Measurements from ENCODE around the gene ST7. TPM values are rescaled to one million over a fixed set of nuclear protein-coding genes. Genes with fewer than 3 reads are reported as not detected.

Gene ST7
- total and polyA plus RNA-seq, 2 of the 13 experiments (the other 11 are each of a cell fraction or from before 2014, with no cell fraction given), result 17.3 to 23.5 TPM

DNA sequence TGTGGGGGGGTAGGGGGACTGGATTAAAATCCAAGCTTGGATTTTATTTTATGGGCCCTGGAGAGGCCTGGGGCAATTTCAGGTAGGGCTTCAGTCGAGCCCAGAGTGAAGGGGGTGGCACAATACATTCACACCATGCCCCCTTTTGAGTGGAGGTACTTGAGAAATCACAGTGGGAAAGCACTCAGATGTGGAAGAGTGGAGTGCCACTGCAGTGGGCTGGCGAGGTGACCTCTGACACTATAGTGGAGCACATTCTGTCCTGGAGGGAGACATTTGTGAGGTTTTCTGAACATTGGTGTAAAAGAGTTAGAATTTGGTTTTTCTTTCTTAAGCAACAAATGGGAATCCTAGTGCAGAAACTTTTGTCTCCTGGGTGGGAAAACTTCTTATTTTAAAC lies 226.4 kb downstream of the ST7 start:
- Histone ChIP-seq H3K4me2 (ENCODE audit: low read depth, low read length) (no peak overlapping the region), H4K20me1 (ENCODE audit: insufficient read depth, low read length) (no peaks in the 10 kb centered on the region), H3K4me3 (replicated peaks in 1 of 3; ENCODE audit: insufficient read depth in 1 of 3, low read depth in 2 of 3, low read length in 3 of 3) (no peak overlapping the region), H2AFZ (ENCODE audit: low read length) (no peak overlapping the region), H3K9ac (ENCODE audit: insufficient read depth, low read depth, low read length) (no peak overlapping the region), H3K27ac (ENCODE audit: extremely low read length, insufficient read depth, low read length) (no peak overlapping the region), H3K36me3 (replicated peaks in 1 of 2; ENCODE audit: control insufficient read depth in 1 of 2, insufficient read depth in 2 of 2, low read length in 2 of 2) (no peaks in the 10 kb centered on the region; a peak in 3 of 5 replicates), H3K79me2 (ENCODE audit: insufficient read depth, low read length) (no peaks in the 10 kb centered on the region), H3K4me1 (ENCODE audit: insufficient read depth, low read length) (no peaks in the 10 kb centered on the region), H3K27me3 (ENCODE audit: control insufficient read depth in 1 of 2, insufficient read depth in 2 of 2, low read length in 2 of 2) (no peaks in the 10 kb centered on the region), H3K9me3 (ENCODE audit: low read length) (no peaks in the 10 kb centered on the region)
- CTCF ChIA-PET (ENCODE audit: low intra/inter-chr PET ratio, low total read pairs), result no interaction called here
- intact Hi-C loops (cut with micrococcal nuclease; ENCODE audit: unreplicated experiment) (no loop called here), in situ Hi-C loops (cut with HindIII; ENCODE audit: extremely low pct_ligation_motif_present, low pct_unique_long_range_greater_than_20kb) (no loop called here)
- DNase-seq (ENCODE audit: low spot score), result no peak
- POLR2A ChIA-PET, result no interaction called here
- FAIRE-seq, result no peak
- ATAC-seq, result no peak
- no peak for TF ChIP-seq HNRNPUL1 (IDR thresholded peaks at IDR 0.05; ENCODE audit: low read depth, low read length)
- no peak for TF ChIP-seq JUN (CRISPR knock-in tag; IDR thresholded peaks at IDR 0.05)
- no peak for TF ChIP-seq ZC3H13 (CRISPR knock-in tag; IDR thresholded peaks at IDR 0.05)
- 89% methylated on average over 2 of the region's 2 CpGs for WGBS (ENCODE audit: low lambda C conversion rate)
- BruUV-seq (replicated peaks), result no TSS peak

GRCh38 chr7:117183729-117184128 lies 230.4 kb downstream of the ST7 start:
- no peak overlapping the region for H3K4me3 ChIP-seq (replicated peaks in 1 of 3; ENCODE audit: insufficient read depth in 1 of 3, low read depth in 2 of 3, low read length in 3 of 3)
- intact Hi-C loops (cut with micrococcal nuclease; ENCODE audit: unreplicated experiment) (no loop called here), in situ Hi-C loops (cut with HindIII; ENCODE audit: extremely low pct_ligation_motif_present, low pct_unique_long_range_greater_than_20kb) (no loop called here)
- ChIA-PET CTCF (ENCODE audit: low intra/inter-chr PET ratio, low total read pairs) (no interaction called here), POLR2A (no interaction called here)
- no peaks in the 10 kb centered on the region for H3K79me2 ChIP-seq (ENCODE audit: insufficient read depth, low read length)
- H3K9me3 ChIP-seq (ENCODE audit: low read length), result no peaks in the 10 kb centered on the region
- no peaks in the 10 kb centered on the region for H3K4me1 ChIP-seq (ENCODE audit: insufficient read depth, low read length)
- BruUV-seq (replicated peaks), result no TSS peak
- no peak overlapping the region for H3K9ac ChIP-seq (ENCODE audit: insufficient read depth, low read depth, low read length)
- WGBS (ENCODE audit: low lambda C conversion rate), result 99% methylated on average over 2 of the region's 2 CpGs
- no peak for ATAC-seq
- no peak for FAIRE-seq
- H3K36me3 ChIP-seq (replicated peaks in 1 of 2; ENCODE audit: control insufficient read depth in 1 of 2, insufficient read depth in 2 of 2, low read length in 2 of 2), result no peaks in the 10 kb centered on the region; a peak in 3 of 5 replicates
- H3K4me2 ChIP-seq (ENCODE audit: low read depth, low read length), result no peak overlapping the region
- H2AFZ ChIP-seq (ENCODE audit: low read length), result no peak overlapping the region
- H3K27me3 ChIP-seq (ENCODE audit: control insufficient read depth in 1 of 2, insufficient read depth in 2 of 2, low read length in 2 of 2), result no peaks in the 10 kb centered on the region
- no peak for DNase-seq (ENCODE audit: low spot score)
- H3K27ac ChIP-seq (ENCODE audit: extremely low read length, insufficient read depth, low read length), result no peak overlapping the region
- no peaks in the 10 kb centered on the region for H4K20me1 ChIP-seq (ENCODE audit: insufficient read depth, low read length)
- no peak for TF ChIP-seq ZNF501 (CRISPR knock-in tag; IDR thresholded peaks at IDR 0.05)
- TF ChIP-seq CEBPB (IDR thresholded peaks at IDR 0.05; ENCODE audit: borderline replicate concordance, low read depth, low read length), result no peak
- TF ChIP-seq MLX (CRISPR knock-in tag; IDR thresholded peaks at IDR 0.05), result no peak
- TF ChIP-seq ATM (IDR thresholded peaks at IDR 0.05; ENCODE audit: borderline replicate concordance), result no peak
- no peak for TF ChIP-seq KDM5B (CRISPR knock-in tag; IDR thresholded peaks at IDR 0.05; ENCODE audit: borderline replicate concordance)
- no peak for TF ChIP-seq ZNF569 (CRISPR knock-in tag; IDR thresholded peaks at IDR 0.05; ENCODE audit: borderline replicate concordance)
- no peak for TF ChIP-seq ZNF678 (CRISPR knock-in tag; IDR thresholded peaks at IDR 0.05)
- TF ChIP-seq, protein P1, sequence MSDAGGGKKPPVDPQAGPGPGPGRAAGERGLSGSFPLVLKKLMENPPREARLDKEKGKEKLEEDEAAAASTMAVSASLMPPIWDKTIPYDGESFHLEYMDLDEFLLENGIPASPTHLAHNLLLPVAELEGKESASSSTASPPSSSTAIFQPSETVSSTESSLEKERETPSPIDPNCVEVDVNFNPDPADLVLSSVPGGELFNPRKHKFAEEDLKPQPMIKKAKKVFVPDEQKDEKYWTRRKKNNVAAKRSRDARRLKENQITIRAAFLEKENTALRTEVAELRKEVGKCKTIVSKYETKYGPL (CRISPR knock-in tag; IDR thresholded peaks at IDR 0.05), result no peak
- TF ChIP-seq BHLHE40 (IDR thresholded peaks at IDR 0.05; ENCODE audit: low read length), result no peak
- no peak for TF ChIP-seq ZNF605 (CRISPR knock-in tag; IDR thresholded peaks at IDR 0.05)
- TF ChIP-seq KLF12 (CRISPR knock-in tag; IDR thresholded peaks at IDR 0.05; ENCODE audit: borderline replicate concordance), result no peak
- TF ChIP-seq ZNF740 (CRISPR knock-in tag; IDR thresholded peaks at IDR 0.05), result no peak
- TF ChIP-seq, protein P2, sequence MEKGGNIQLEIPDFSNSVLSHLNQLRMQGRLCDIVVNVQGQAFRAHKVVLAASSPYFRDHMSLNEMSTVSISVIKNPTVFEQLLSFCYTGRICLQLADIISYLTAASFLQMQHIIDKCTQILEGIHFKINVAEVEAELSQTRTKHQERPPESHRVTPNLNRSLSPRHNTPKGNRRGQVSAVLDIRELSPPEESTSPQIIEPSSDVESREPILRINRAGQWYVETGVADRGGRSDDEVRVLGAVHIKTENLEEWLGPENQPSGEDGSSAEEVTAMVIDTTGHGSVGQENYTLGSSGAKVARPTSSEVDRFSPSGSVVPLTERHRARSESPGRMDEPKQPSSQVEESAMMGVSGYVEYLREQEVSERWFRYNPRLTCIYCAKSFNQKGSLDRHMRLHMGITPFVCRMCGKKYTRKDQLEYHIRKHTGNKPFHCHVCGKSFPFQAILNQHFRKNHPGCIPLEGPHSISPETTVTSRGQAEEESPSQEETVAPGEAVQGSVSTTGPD (CRISPR knock-in tag; IDR thresholded peaks at IDR 0.05), result no peak
